ENCODE results near the gene NKX1-2. TPM values are rescaled to one million over a fixed set of nuclear protein-coding genes. Genes with fewer than 3 reads are reported as not detected.
A peak's percentile ranks its signal among the peaks of the same experiment; 100 is the strongest.
"Not testable (repeated sequence)": the region's sequence is repeated elsewhere in the genome, so short reads cannot be mapped to it uniquely, and the experiment has no call there.

NKX1-2 gene
- total RNA-seq, 1 donor from 2014 or later: 0.59 TPM

- Mint-ChIP-seq H3K27ac (ENCODE audit: unreplicated experiment) (no peak overlapping the region), H3K36me3 (ENCODE audit: unreplicated experiment) (no peaks in the 10 kb centered on the region), H3K4me1 (ENCODE audit: low read depth, unreplicated experiment) (peaks cover 19% of the 10 kb centered on the region), H3K27me3 (ENCODE audit: unreplicated experiment) (peaks cover 23% of the 10 kb centered on the region), H3K9me3 (ENCODE audit: unreplicated experiment) (peaks cover 7% of the 10 kb centered on the region), H3K4me3 (ENCODE audit: unreplicated experiment) (peak overlapping the region; percentile 80)
- no peak for TF ChIP-seq CTCF (IDR thresholded peaks at IDR 0.05; ENCODE audit: partially characterized antibody, unreplicated experiment)
- peak; percentile 67 for DNase-seq
Observed at GRCh38 chr10:124448696-124449169, 1.1 kb downstream of the NKX1-2 start.

GRCh38 chr10:124447751-124448466 lies 1.9 kb downstream of the NKX1-2 start:
- H3K36me3 Mint-ChIP-seq (ENCODE audit: unreplicated experiment): no peaks in the 10 kb centered on the region

GRCh38 chr10:124446830-124447750 lies 2.7 kb downstream of the NKX1-2 start:
- DNase-seq: no peak
- H3K4me3 Mint-ChIP-seq (ENCODE audit: unreplicated experiment): peak overlapping the region; percentile 67
- peaks cover 19% of the 10 kb centered on the region for H3K4me1 Mint-ChIP-seq (ENCODE audit: low read depth, unreplicated experiment)
- no peak overlapping the region for H3K27ac Mint-ChIP-seq (ENCODE audit: unreplicated experiment)
- no peaks in the 10 kb centered on the region for H3K36me3 Mint-ChIP-seq (ENCODE audit: unreplicated experiment)
- peaks cover 7% of the 10 kb centered on the region for H3K9me3 Mint-ChIP-seq (ENCODE audit: unreplicated experiment)
- H3K27me3 Mint-ChIP-seq (ENCODE audit: unreplicated experiment): peaks cover 23% of the 10 kb centered on the region
- TF ChIP-seq CTCF (IDR thresholded peaks at IDR 0.05; ENCODE audit: partially characterized antibody, unreplicated experiment): no peak

More at GRCh38 chr10:124447751-124448466, 1.9 kb downstream of the NKX1-2 start:
- peaks cover 23% of the 10 kb centered on the region for H3K27me3 Mint-ChIP-seq (ENCODE audit: unreplicated experiment)
- peaks cover 7% of the 10 kb centered on the region for H3K9me3 Mint-ChIP-seq (ENCODE audit: unreplicated experiment)
- DNase-seq: no peak
- H3K4me3 Mint-ChIP-seq (ENCODE audit: unreplicated experiment): peak overlapping the region; percentile 81
- H3K4me1 Mint-ChIP-seq (ENCODE audit: low read depth, unreplicated experiment): peaks cover 19% of the 10 kb centered on the region
- H3K27ac Mint-ChIP-seq (ENCODE audit: unreplicated experiment): no peak overlapping the region
- no peak for TF ChIP-seq CTCF (IDR thresholded peaks at IDR 0.05; ENCODE audit: partially characterized antibody, unreplicated experiment)

GRCh38 chr10:124441694-124442093 lies 8.1 kb downstream of the NKX1-2 start:
- H3K36me3 Mint-ChIP-seq (ENCODE audit: unreplicated experiment); H3K27ac Mint-ChIP-seq (ENCODE audit: unreplicated experiment); H3K9me3 Mint-ChIP-seq (ENCODE audit: unreplicated experiment); DNase-seq; H3K4me3 Mint-ChIP-seq (ENCODE audit: unreplicated experiment); H3K4me1 Mint-ChIP-seq (ENCODE audit: low read depth, unreplicated experiment); H3K27me3 Mint-ChIP-seq (ENCODE audit: unreplicated experiment): not testable (repeated sequence)

GRCh38 chr10:124436191-124436638 lies 13.6 kb downstream of the NKX1-2 start:
- H3K4me3 Mint-ChIP-seq (ENCODE audit: unreplicated experiment): no peak overlapping the region
- peaks cover 2% of the 10 kb centered on the region for H3K27me3 Mint-ChIP-seq (ENCODE audit: unreplicated experiment)
- H3K27ac Mint-ChIP-seq (ENCODE audit: unreplicated experiment): no peak overlapping the region
- no peak for TF ChIP-seq CTCF (IDR thresholded peaks at IDR 0.05; ENCODE audit: partially characterized antibody, unreplicated experiment)
- H3K36me3 Mint-ChIP-seq (ENCODE audit: unreplicated experiment): peaks cover 3% of the 10 kb centered on the region
- no peaks in the 10 kb centered on the region for H3K9me3 Mint-ChIP-seq (ENCODE audit: unreplicated experiment)
- H3K4me1 Mint-ChIP-seq (ENCODE audit: low read depth, unreplicated experiment): no peaks in the 10 kb centered on the region
- DNase-seq: no peak

- H3K27me3 Mint-ChIP-seq (ENCODE audit: unreplicated experiment); H3K36me3 Mint-ChIP-seq (ENCODE audit: unreplicated experiment); DNase-seq; H3K27ac Mint-ChIP-seq (ENCODE audit: unreplicated experiment); H3K4me1 Mint-ChIP-seq (ENCODE audit: low read depth, unreplicated experiment); H3K9me3 Mint-ChIP-seq (ENCODE audit: unreplicated experiment); H3K4me3 Mint-ChIP-seq (ENCODE audit: unreplicated experiment): not testable (repeated sequence)
Observed at GRCh38 chr10:124435683-124436082, 14.2 kb downstream of the NKX1-2 start.

Measured in glutamatergic neuron (in vitro differentiated cells).